Caco-2 (cell line): ENCODE data around the gene TTC9B. TPM values are rescaled to one million over a fixed set of nuclear protein-coding genes. Genes with fewer than 3 reads are reported as not detected.

ENCODE experiments used
- BruUV-seq: library from RNA; stranded (reverse); fragments of 400-500 nt; replicated peaks from 2 replicates; lab custom pipeline; 2021; lab: Mats Ljungman, UMichigan
- CTCF ChIA-PET: fragments of 300-600 bp; sonication (Branson Sonifier 250); formaldehyde crosslinking; loops from one replicate; lab custom pipeline; 2022; ENCODE audit warnings: antibody characterized with exemption; lab: Charles Lee
- POLR2A ChIA-PET: fragments of 300-600 bp; sonication (Branson Sonifier 250); formaldehyde crosslinking; loops from one replicate; lab custom pipeline; 2022; ENCODE audit warnings: antibody characterized with exemption; lab: Charles Lee
- DNase-seq, 2 experiments: peaks; one replicate each; pipeline versions ENCODE4 v3.0.0 to v3.0.0-alpha.2; 2020 to 2022
- H3K27me3 ChIP-seq: replicated peaks from 2 replicates; pipeline ENCODE4 v1.6.0; 2011; ENCODE audit warnings: low read length; ENCODE audit not compliant: control insufficient read depth, insufficient read depth
- H3K36me3 ChIP-seq: 2 replicates; pipeline ENCODE4 v1.5.1; 2011; ENCODE audit warnings: low read length; ENCODE audit not compliant: control insufficient read depth, insufficient read depth
- H3K4me1 ChIP-seq: fragments of 250-450 bp; sonication (Bioruptor Pico); 2 replicates; pipeline ENCODE4 v1.5.1; 2020; ENCODE audit warnings: mild to moderate bottlenecking
- H3K4me3 ChIP-seq: 2 replicates; pipeline ENCODE4 v1.5.1; 2011; ENCODE audit warnings: low read depth, mild to moderate bottlenecking, control low read depth, low read length
- H3K9me3 ChIP-seq: fragments of 250-450 bp; sonication (Bioruptor Pico); 2 replicates; pipeline ENCODE4 v1.5.1; 2020; ENCODE audit warnings: mild to moderate bottlenecking, moderate library complexity
- H3K27ac Mint-ChIP-seq: one replicate; pipeline ENCODE4 v1.8.0; 2022; ENCODE audit warnings: mixed read lengths; ENCODE audit not compliant: unreplicated experiment
- H3K27me3 Mint-ChIP-seq: one replicate; pipeline ENCODE4 v1.8.0; 2022; ENCODE audit warnings: mixed read lengths; ENCODE audit not compliant: insufficient read depth, unreplicated experiment
- H3K36me3 Mint-ChIP-seq: one replicate; pipeline ENCODE4 v1.8.0; 2022; ENCODE audit warnings: mild to moderate bottlenecking, mixed read lengths; ENCODE audit not compliant: insufficient read depth, unreplicated experiment
- H3K4me1 Mint-ChIP-seq: one replicate; pipeline ENCODE4 v1.8.0; 2022; ENCODE audit warnings: low read depth, mixed read lengths; ENCODE audit not compliant: unreplicated experiment
- H3K4me3 Mint-ChIP-seq: one replicate; pipeline ENCODE4 v1.8.0; 2022; ENCODE audit warnings: mild to moderate bottlenecking, moderate library complexity, mixed read lengths; ENCODE audit not compliant: unreplicated experiment
- H3K9me3 Mint-ChIP-seq: one replicate; pipeline ENCODE4 v1.8.0; 2022; ENCODE audit warnings: mixed read lengths; ENCODE audit not compliant: unreplicated experiment
- CTCF ChIP-seq, 2 experiments: fragments of 200-600 bp in 1 of 2; IDR thresholded peaks; 1 replicate in 1 of 2; 2 replicates in 1 of 2; pipeline versions ENCODE4 v1.5.1 to v1.8.0; 2011 to 2022; ENCODE audit warnings: antibody characterized with exemption in 1 of 2, control low read depth in 1 of 2, inconsistent platforms in 1 of 2, low read depth in 1 of 2, low read length in 1 of 2, mild to moderate bottlenecking in 1 of 2, moderate library complexity in 1 of 2; ENCODE audit not compliant: insufficient read depth in 1 of 2, severe bottlenecking in 1 of 2, unreplicated experiment in 1 of 2
- intact Hi-C: fragments of 100-400 bp; cut with micrococcal nuclease; formaldehyde crosslinking; loops from one replicate; pipeline ENCODE4 v1.10.0; 2022; ENCODE audit not compliant: unreplicated experiment
- total RNA-seq: library from RNA; stranded (reverse); gene quantifications from 2 replicates; pipeline ENCODE4 v1.2.3, GENCODE V29; 2022

TTC9B gene
- total RNA-seq, 1 experiment from 2014 or later, result not detected

- Mint-ChIP-seq H3K4me3 (no peak overlapping the region), H3K9me3 (no peaks in the 10 kb centered on the region), H3K27me3 (no peaks in the 10 kb centered on the region), H3K36me3 (peaks cover 36% of the 10 kb centered on the region), H3K27ac (peak overlapping the region; percentile 67), H3K4me1 (peaks cover 5% of the 10 kb centered on the region)
- ChIA-PET POLR2A (no interaction called here), CTCF (no interaction called here)
- 0 out of 2 replicates have a peak, but pooled peaks cover 3% of the 10 kb centered on the region for H3K4me1 ChIP-seq
- TF ChIP-seq CTCF (IDR thresholded peaks at IDR 0.05; ENCODE audit: insufficient read depth in 1 of 2, low read depth in 1 of 2, low read length in 1 of 2, severe bottlenecking in 1 of 2, unreplicated experiment in 1 of 2), result no peak
- intact Hi-C loops, result no loop called here
- H3K27me3 ChIP-seq, result no peaks in the 10 kb centered on the region
- no peak overlapping the region for H3K4me3 ChIP-seq
- H3K9me3 ChIP-seq, result no peaks in the 10 kb centered on the region
- DNase-seq, result no peak
- no peaks in the 10 kb centered on the region for H3K36me3 ChIP-seq
- no TSS peak for BruUV-seq
These were observed 31.6 kb upstream of the TTC9B start for GRCh38 chr19:40249781-40250180.

GRCh38 chr19:40249201-40249600 lies 31.0 kb upstream of the TTC9B start:
- H3K9me3 ChIP-seq, result no peaks in the 10 kb centered on the region
- intact Hi-C loops, result no loop called here
- H3K27me3 Mint-ChIP-seq, result no peaks in the 10 kb centered on the region
- peaks cover 36% of the 10 kb centered on the region for H3K36me3 Mint-ChIP-seq
- no peaks in the 10 kb centered on the region for H3K9me3 Mint-ChIP-seq
- no peaks in the 10 kb centered on the region for H3K27me3 ChIP-seq
- no peak overlapping the region for H3K4me3 ChIP-seq
- CTCF ChIA-PET, result no interaction called here
- no peaks in the 10 kb centered on the region for H3K36me3 ChIP-seq
- no peak for TF ChIP-seq CTCF (IDR thresholded peaks at IDR 0.05; ENCODE audit: insufficient read depth in 1 of 2, low read depth in 1 of 2, low read length in 1 of 2, severe bottlenecking in 1 of 2, unreplicated experiment in 1 of 2)
- POLR2A ChIA-PET, result no interaction called here
- BruUV-seq, result no TSS peak
- DNase-seq, result no peak
- peaks cover 5% of the 10 kb centered on the region for H3K4me1 Mint-ChIP-seq
- no peak overlapping the region for H3K27ac Mint-ChIP-seq
- H3K4me3 Mint-ChIP-seq, result no peak overlapping the region
- H3K4me1 ChIP-seq, result 0 out of 2 replicates have a peak, but pooled peaks cover 3% of the 10 kb centered on the region

GRCh38 chr19:40247735-40248262 lies 29.6 kb upstream of the TTC9B start:
- DNase-seq, result no peak
- Mint-ChIP-seq H3K9me3 (no peaks in the 10 kb centered on the region), H3K36me3 (peaks cover 26% of the 10 kb centered on the region), H3K4me3 (no peak overlapping the region), H3K27ac (no peak overlapping the region), H3K4me1 (peaks cover 5% of the 10 kb centered on the region), H3K27me3 (no peaks in the 10 kb centered on the region)
- Histone ChIP-seq H3K4me3 (no peak overlapping the region), H3K9me3 (no peaks in the 10 kb centered on the region), H3K27me3 (no peaks in the 10 kb centered on the region), H3K36me3 (no peaks in the 10 kb centered on the region), H3K4me1 (0 out of 2 replicates have a peak, but pooled peaks cover 3% of the 10 kb centered on the region)
- BruUV-seq, result no TSS peak
- ChIA-PET CTCF (no interaction called here), POLR2A (no interaction called here)
- TF ChIP-seq CTCF (IDR thresholded peaks at IDR 0.05; ENCODE audit: insufficient read depth in 1 of 2, low read depth in 1 of 2, low read length in 1 of 2, severe bottlenecking in 1 of 2, unreplicated experiment in 1 of 2), result no peak
- intact Hi-C loops, result no loop called here
